Measurements from ENCODE around the gene PLEKHG4B.
"Not testable (repeated sequence)": the region's sequence is repeated elsewhere in the genome, so short reads cannot be mapped to it uniquely, and the experiment has no call there.

The PLEKHG4B gene

GRCh38 chr5:191036-191948, 99.3 kb downstream of the PLEKHG4B start, which contains the start of gene LRRC14B:
Gene LRRC14B, plus strand, starts transcription at chr5:191495. Its CDS starts 44 bp downstream, at chr5:191539.
- peak; percentile 15 to 37 for DNase-seq
- TF ChIP-seq POLR2A (IDR thresholded peaks at IDR 0.05; ENCODE audit: low read length), result no peak
- no peak for TF ChIP-seq GATA1 (IDR thresholded peaks at IDR 0.05; ENCODE audit: low read depth, low read length)

GRCh38 chr5:191949-192690, 100.2 kb downstream of the PLEKHG4B start:
- TF ChIP-seq POLR2A (IDR thresholded peaks at IDR 0.05; ENCODE audit: low read length) (no peak), GATA1 (IDR thresholded peaks at IDR 0.05; ENCODE audit: low read depth, low read length) (no peak)
- no peak for DNase-seq

DNA sequence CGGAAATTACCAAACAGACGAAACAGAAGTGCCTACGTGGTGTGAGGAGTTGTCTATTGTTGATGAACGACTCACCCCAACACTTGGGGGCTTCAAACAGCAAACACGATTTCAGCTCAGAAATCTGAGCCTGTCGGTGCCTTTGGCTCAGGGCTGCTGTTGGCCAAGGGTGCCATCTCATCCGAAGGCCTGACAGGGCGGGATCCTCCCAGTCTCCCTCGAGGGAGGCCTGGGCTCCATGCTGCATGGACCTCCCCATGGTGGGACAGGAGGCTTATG, 100.7 kb downstream of the PLEKHG4B start:
- TF ChIP-seq POLR2A (IDR thresholded peaks at IDR 0.05; ENCODE audit: low read length) (no peak), GATA1 (IDR thresholded peaks at IDR 0.05; ENCODE audit: low read depth, low read length) (no peak)
- DNase-seq, result no peak

- no peak for DNase-seq
- TF ChIP-seq POLR2A (IDR thresholded peaks at IDR 0.05; ENCODE audit: low read length), result no peak
- no peak for TF ChIP-seq GATA1 (IDR thresholded peaks at IDR 0.05; ENCODE audit: low read depth, low read length)
Measured at GRCh38 chr5:192970-193831, 101.2 kb downstream of the PLEKHG4B start.

DNA sequence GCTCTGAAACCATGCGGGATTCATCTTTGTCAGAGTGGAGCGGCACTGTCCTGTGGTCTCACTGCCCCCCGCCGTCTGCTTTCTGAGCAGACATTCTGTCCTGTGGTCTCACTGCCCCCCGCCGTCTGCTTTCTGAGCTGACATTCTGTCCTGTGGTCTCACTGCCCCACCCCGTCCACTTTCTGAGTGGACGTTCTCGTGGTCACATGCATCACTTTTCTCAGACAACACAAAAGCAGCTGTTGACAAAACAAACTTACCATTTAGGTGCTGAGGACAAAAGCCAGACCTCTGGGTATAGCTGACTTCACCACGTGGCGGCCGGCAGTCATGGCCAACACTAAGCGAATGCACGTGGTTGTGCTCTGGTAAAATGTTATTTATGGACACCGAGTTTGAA, 102.1 kb downstream of the PLEKHG4B start:
- TF ChIP-seq GATA1 (IDR thresholded peaks at IDR 0.05; ENCODE audit: low read depth, low read length), result no peak
- DNase-seq, result no peak

DNA sequence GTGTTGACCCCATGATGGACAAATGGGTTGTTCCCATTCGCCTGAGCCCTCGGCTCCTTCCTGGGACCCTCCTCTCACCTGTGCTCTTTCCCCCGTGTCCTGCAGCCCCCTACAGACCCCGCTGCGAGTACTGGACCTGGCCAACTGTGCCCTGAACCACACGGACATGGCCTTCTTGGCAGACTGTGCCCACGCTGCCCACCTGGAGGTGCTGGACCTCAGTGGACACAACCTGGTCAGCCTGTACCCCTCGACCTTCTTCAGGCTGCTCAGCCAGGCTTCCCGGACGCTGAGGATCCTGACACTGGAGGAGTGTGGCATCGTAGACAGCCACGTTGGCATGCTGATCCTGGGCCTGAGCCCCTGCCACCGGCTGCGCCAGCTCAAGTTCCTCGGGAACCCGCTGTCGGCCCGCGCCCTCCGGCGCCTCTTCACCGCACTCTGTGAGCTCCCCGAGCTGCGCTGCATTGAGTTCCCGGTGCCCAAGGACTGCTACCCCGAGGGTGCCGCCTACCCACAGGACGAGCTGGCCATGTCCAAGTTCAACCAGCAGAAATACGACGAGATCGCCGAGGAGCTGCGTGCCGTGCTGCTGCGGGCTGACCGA, 102.7 kb downstream of the PLEKHG4B start:
- no peak for DNase-seq
- TF ChIP-seq POLR2A (IDR thresholded peaks at IDR 0.05; ENCODE audit: low read length), result no peak
- TF ChIP-seq GATA1 (IDR thresholded peaks at IDR 0.05; ENCODE audit: low read depth, low read length), result no peak

DNA sequence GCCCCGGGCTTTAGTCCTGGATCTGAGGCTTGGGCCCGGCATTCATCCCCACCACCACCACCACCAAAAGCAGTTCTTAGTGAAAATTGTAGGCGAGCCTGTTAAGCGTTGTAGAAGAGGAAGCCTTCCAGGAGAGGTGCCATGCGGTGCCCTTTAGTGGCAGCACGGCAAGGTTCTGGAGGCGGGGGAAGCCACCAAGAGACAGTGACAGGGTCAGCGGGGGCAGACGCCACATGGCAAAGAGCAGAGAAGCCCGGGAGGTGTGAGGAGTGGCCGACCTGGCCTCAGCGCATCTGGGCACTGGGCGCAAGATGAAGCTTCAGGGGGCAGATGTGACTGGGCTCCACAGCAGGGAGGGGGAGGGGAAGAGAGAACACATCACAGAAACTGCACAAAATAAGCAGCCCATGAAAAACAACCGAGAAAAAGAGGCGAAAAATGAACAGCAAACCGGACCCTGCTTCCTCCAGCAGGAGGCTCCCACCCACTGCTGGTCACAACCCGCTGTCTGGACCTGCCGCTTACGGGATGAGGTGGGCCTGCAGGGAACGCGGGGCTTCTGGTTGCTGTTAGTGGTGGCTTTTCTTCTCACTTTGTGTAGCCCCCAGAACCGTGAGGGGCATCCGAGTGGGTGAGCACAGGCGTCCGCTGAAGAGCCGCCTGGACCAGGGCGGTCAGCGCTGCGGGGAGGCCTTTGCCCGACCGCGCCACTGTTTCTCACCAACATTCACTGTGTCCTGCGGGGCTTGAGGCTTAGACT, 103.6 kb downstream of the PLEKHG4B start:
- DNase-seq, result no peak
- TF ChIP-seq GATA1 (IDR thresholded peaks at IDR 0.05; ENCODE audit: low read depth, low read length) (no peak), POLR2A (IDR thresholded peaks at IDR 0.05; ENCODE audit: low read length) (no peak)

DNA sequence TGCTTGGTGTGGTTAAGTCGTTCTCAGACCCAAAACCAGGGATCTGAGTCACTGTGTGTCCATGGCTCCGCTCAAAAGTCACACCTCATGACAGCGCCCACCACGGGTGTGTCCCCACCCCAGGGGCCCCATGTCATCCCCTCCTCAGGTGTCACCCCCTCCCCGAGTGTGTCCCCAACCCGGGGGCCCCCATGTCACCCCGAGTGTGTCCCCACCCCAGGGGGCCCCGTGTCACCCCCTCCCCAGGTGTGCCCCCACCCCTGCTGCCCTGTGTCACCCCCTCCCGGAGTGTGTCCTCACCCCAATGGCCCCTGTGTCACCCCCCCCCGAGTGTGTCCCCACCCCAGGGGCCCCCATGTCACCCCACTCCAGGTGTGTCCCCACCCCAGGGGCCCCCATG, 104.4 kb downstream of the PLEKHG4B start:
- no peak for DNase-seq
- TF ChIP-seq POLR2A (IDR thresholded peaks at IDR 0.05; ENCODE audit: low read length) (no peak), GATA1 (IDR thresholded peaks at IDR 0.05; ENCODE audit: low read depth, low read length) (no peak)

DNA sequence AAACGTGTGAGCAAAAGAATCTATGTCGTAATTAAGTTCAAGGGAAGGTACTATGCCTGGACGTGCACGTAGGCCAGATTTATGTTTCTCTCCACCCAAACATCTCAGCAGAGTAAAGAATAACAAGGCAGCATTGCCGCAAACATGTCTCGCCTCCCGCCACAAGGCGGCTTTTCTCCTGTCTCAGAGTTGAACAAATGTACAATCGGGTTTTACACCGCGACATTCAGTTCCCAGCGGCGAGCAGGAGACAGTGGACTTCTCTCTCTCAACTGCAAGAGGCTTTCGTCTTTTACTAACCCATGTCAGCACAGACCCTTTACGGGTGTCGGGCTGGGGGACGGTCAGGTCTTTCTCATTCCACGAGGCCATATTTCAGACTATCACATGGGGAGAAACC, 105.1 kb downstream of the PLEKHG4B start:
- not testable (repeated sequence) for DNase-seq

DNA sequence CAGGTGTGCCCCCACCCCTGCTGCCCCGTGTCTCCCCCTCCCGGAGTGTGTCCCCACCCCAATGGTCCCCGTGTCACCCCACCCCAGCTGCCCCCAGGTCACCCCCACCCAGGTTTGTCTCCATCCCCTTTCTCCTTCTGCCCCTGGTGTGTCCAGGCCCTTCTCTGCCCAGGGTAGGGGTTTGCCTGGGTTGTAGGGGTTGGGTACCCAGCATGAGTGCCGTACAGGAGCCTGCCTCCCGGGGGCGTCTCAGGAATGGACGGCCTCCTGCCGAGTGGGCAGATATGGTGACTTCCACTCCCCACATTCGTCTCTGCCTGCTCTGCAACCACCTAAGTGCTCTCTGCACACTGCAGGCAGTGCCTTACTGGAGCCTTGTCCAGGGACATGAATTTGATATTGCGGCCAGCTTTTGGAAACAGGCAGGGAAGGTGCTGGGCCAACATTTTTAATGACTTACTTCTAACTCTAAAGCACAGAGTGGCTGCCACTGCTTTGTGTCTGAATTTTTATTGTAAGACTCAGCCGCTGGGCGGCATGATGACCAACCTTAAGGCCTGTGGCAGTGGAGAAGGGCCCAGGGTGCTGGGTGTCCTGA, 106.0 kb downstream of the PLEKHG4B start:
- TF ChIP-seq GATA1 (IDR thresholded peaks at IDR 0.05; ENCODE audit: low read depth, low read length) (no peak), POLR2A (IDR thresholded peaks at IDR 0.05; ENCODE audit: low read length) (no peak)
- DNase-seq, result no peak

GRCh38 chr5:198516-199196, 106.7 kb downstream of the PLEKHG4B start:
- DNase-seq, result no peak
- TF ChIP-seq POLR2A (IDR thresholded peaks at IDR 0.05; ENCODE audit: low read length) (no peak), GATA1 (IDR thresholded peaks at IDR 0.05; ENCODE audit: low read depth, low read length) (no peak)
